HG02973 (cell line): ENCODE data around the gene ABCD2.
"Not testable (repeated sequence)": the region's sequence is repeated elsewhere in the genome, so short reads cannot be mapped to it uniquely, and the experiment has no call there.

ENCODE experiments used
- ATAC-seq: cut with Tn5 transposase; IDR thresholded peaks from one replicate; pipeline ENCODE4 v1.9.1; 2021; ENCODE audit warnings: moderate library complexity; ENCODE audit not compliant: unreplicated experiment

Gene ABCD2

DNA sequence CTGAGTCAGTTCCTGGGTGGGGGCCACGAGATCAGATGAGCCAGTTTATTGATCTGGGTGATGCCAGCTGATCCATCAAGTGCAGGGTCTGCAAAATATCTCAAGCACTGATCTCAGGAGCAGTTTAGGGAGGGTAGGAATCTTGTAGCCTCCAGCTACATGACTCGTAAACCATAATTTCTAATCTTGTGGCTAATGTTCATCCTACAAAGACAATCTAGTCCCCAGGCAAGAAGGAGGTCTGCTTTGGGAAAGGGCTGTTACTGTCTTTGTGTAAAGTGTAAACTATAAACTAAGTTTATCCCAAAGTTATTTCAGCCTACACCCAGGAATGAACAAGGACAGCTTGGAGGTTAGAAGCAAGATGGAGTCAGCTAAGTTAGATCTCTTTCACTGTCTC lies 75.4 kb downstream of the ABCD2 start:
- not testable (repeated sequence) for ATAC-seq

DNA sequence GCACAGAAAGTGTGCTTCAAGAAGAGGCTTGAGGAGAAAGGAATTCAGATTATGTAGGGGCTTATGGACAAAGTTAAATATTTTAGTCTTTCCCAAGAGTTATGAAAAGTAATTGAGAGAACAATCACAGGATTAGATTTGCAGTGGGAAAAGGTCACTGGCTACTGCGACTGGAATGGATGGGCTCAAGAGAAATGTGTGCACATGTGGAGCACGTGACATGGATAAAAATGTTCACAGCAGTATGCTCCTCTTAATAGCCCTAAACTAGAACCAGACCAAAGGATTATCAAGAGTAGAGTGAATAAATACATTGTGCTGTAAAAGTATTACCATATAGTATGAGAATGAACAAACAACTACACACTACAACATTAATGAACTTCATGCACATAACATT lies 78.1 kb downstream of the ABCD2 start:
- no peak for ATAC-seq

DNA sequence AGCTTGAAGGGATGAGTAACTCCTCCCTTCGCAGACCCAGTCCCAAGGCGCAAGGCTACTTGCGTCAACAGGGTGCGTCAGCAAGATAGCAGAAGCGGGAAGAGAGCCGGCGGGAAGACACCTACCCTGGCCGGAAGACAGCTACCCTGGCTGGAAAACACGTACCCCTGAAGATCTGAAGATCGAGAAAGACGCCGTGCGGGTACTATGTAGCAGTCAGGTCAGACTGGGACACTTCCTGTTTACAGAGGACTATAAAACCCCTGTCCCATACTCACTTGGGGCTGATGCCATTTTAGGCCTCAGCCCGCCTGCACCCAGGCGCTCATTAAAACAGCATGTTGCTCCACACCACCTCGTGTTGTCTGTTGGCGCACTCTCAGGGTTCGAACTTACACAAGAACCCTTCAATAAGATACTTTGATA lies 80.9 kb downstream of the ABCD2 start:
- ATAC-seq: no peak

DNA sequence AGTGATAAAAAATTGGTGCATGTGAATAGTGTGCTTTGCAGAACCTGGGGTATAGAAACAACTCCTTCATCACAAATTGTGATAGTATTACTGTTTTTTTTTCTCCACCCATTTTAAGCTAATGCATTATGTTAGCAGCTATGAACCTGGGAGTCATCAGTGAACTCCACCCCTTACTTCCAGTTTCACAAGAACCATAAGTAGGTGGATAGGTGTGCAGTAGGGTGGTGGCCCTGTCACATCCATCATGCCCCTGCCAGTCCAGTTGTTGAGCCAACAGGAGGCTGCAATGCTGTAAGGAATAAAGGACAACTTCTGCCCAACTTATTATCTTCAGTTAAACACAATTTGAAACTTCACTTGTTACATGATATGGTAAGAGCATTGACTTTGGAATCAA lies 85.7 kb downstream of the ABCD2 start:
- no peak for ATAC-seq

DNA sequence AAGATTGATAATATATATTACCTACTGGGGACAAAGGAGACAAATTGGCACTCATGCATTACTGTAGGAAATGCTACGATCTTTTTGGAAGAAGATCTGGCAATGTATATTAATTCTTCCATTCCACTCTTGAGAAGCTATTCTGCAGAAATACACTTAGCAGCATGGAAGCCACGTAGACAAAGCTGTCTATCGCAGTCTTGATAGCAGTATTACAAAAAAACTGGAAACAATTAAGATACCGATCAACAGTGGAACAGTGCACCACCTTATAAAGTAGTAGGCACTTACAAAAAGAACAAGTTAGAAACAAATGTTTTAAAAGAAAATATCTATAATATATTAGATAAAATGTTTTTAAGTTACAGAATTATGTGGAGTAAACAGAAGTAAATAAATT lies 87.2 kb downstream of the ABCD2 start:
- no peak for ATAC-seq

DNA sequence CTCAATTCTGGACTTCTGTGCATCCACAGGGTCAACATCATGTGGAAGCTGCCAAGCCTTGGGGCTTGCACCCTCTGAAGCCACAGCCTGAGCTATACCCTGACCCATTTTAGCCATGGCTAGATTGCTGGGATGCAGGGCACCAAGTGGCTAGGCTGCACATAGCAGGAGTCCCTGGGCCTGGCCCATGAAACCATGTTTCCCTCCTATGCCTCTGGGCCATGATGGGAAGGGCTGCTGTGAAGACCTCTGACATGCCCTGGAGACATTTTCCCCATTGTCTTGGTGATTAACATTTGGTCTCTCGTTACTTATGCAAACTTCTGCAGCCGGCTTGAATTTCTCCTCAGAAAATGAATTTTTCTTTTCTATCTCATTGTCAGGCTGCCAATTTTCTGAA lies 92.6 kb downstream of the ABCD2 start:
- ATAC-seq: no peak

DNA sequence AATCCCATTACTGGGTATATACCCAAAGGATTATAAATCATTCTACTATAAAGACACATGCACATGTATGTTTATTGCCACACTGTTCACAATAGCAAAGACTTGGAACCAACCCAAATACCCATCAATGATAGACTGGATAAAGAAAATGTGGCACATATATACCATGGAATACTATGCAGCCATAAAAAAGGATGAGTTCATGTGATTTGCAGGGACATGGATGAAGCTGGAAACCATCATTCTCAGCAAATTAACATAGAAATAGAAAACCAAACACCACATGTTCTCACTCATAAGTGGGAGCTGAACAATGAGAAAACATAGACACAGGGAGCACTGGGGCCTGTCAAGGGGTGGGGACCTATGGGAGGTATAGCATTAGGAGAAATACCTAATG lies 97.4 kb downstream of the ABCD2 start:
- ATAC-seq: not testable (repeated sequence)

DNA sequence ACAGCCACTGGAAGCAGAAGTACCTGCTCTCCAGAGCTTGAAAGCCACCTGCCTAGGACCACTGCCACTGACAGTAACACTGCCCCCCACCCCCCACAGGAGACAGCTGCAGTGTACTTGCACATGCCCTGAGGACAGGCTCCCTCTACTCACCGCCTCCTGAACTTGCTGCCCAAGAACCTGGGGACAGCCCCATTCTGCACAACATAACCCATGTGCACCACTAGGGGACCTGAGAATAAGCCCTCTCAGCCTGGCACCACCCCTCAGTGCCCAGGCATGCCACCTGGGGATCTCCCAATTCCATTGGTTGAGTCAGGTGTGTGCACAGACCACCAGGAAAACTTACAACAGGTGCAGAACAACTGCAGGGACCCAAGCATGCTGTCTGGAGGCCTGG lies 109.6 kb downstream of the ABCD2 start:
- ATAC-seq: no peak

DNA sequence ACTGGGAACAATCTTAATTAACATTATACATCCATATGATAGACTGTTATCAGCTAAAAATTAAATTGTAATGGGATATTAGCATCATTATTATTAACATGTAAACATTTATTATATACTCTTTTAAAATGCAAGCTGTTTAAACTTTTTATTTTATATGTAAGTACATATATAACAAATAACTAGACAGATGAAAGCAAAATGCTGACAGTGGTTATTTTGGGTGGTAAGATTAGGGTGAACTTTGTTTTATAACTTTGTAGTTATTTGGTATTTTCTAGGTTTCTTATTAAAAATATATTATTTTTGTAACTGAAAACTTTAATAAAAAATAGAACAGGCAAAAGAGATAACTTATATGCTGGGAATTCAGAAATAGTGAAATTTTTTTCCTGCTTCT lies 114.0 kb downstream of the ABCD2 start:
- no peak for ATAC-seq

DNA sequence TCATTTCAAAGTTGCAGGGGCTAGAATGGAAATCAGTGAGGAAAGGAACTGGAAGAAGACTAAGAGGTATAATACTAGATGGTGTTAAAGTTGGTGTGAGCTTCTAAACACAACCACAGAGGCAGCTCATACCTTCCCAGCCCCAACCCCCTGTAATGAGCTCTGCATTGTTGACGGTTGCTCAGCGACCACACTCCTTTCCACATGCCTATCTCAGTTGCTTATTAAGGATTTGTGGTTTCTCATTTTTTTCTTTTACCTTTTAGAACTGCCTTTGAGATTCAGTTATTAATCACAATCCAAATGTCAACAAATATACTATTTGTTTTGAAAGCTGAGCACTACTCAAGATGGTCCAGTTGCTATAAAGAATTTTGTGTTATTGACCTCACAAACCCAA lies 114.6 kb downstream of the ABCD2 start:
- no peak for ATAC-seq

DNA sequence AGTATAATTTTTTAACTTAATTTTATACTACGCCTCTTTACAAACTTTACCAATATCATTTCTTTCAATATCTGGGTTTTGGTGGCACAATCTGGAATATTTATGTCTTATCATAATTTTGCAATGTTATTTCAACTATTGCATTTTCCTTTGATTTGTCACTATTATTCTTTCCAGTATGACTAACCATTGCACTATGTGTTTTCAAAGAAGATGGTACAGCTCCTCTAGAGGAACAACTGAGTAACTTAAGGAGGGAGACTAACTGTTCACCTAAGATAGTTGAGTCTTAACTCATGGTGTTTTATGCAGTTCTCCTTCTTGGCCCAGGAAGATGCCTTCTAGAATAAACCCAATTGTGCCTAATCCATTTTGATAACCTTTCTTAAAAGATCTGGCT lies 116.2 kb downstream of the ABCD2 start:
- ATAC-seq: no peak

DNA sequence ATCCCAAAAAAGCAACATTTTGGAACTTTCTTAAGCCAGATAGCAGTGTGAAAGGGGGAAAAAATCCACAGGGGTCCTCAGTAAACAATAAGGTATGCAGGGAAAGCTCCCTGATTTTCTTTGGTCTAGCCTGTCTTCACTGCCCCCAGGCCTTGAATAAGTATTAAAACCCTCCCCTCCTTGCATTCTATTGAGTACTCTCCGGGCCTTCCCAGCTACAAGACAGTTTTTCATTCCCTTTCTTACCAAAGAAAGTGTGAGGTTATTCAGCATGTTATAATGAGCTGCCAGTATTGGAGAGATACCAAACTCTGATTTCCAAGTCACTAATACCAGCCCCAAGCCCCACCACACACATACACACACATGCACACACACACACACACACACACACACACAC lies 116.9 kb downstream of the ABCD2 start:
- ATAC-seq: no peak
